ENCODE results near the gene DOK6.

DNA sequence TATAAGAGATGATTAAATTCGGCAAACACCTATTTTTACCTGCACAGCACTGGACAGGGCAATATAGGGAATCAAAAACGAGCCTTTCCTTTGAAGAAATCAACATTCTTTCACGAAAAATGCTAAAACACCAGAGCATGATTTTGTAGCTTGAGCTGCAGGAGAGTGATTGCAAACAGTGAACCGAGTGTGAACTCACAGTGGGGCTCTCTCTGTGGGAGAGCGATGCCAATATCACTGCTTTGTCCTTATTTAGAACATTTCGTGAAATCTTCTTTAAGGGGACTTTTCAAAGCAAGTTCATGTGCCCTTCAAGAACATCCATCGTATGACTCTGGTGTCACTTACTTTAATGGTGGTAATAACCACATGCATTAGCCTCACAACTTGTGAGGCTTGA, 308.2 kb downstream of the DOK6 start:
- TF ChIP-seq POLR2A (IDR thresholded peaks at IDR 0.05) = no peak
- no peak for TF ChIP-seq POLR2AphosphoS5 (IDR thresholded peaks at IDR 0.05)
- TF ChIP-seq, protein P1, sequence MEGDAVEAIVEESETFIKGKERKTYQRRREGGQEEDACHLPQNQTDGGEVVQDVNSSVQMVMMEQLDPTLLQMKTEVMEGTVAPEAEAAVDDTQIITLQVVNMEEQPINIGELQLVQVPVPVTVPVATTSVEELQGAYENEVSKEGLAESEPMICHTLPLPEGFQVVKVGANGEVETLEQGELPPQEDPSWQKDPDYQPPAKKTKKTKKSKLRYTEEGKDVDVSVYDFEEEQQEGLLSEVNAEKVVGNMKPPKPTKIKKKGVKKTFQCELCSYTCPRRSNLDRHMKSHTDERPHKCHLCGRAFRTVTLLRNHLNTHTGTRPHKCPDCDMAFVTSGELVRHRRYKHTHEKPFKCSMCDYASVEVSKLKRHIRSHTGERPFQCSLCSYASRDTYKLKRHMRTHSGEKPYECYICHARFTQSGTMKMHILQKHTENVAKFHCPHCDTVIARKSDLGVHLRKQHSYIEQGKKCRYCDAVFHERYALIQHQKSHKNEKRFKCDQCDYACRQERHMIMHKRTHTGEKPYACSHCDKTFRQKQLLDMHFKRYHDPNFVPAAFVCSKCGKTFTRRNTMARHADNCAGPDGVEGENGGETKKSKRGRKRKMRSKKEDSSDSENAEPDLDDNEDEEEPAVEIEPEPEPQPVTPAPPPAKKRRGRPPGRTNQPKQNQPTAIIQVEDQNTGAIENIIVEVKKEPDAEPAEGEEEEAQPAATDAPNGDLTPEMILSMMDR (IDR thresholded peaks at IDR 0.05 in 8 of 11, conservative IDR thresholded peaks at IDR 0.05 in 3 of 11) = no peak

All from spleen (tissue), 7 donors.